HG03139 (cell line): ENCODE results near the gene PHTF1.
"Not testable (repeated sequence)": the region's sequence is repeated elsewhere in the genome, so short reads cannot be mapped to it uniquely, and the experiment has no call there.

ENCODE experiments used
- ATAC-seq: cut with Tn5 transposase; IDR thresholded peaks from one replicate; pipeline ENCODE4 v1.9.1; 2021; ENCODE audit not compliant: unreplicated experiment

PHTF1 gene

GRCh38 chr1:113732802-113733201 lies 26.5 kb downstream of the PHTF1 start:
- no peak for ATAC-seq

GRCh38 chr1:113721010-113721409 lies 38.3 kb downstream of the PHTF1 start:
- ATAC-seq: no peak

GRCh38 chr1:113718621-113719020 lies 40.7 kb downstream of the PHTF1 start:
- ATAC-seq: not testable (repeated sequence)

- not testable (repeated sequence) for ATAC-seq
Observed at GRCh38 chr1:113717506-113717905, 41.8 kb downstream of the PHTF1 start.

- ATAC-seq: no peak
Observed at GRCh38 chr1:113714606-113715269, 44.5 kb downstream of the PHTF1 start.

- ATAC-seq: no peak
Observed at GRCh38 chr1:113701429-113701828, 57.9 kb downstream of the PHTF1 start.

GRCh38 chr1:113694910-113695309 lies 64.4 kb downstream of the PHTF1 start:
- no peak for ATAC-seq

- ATAC-seq: no peak
Observed at GRCh38 chr1:113692824-113693431, 66.4 kb downstream of the PHTF1 start.

- no peak for ATAC-seq
Observed at GRCh38 chr1:113692342-113692741, 66.9 kb downstream of the PHTF1 start.

GRCh38 chr1:113691184-113691583 lies 68.1 kb downstream of the PHTF1 start:
- no peak for ATAC-seq

GRCh38 chr1:113686891-113687618 lies 72.2 kb downstream of the PHTF1 start:
- no peak for ATAC-seq

GRCh38 chr1:113684153-113684541 lies 75.1 kb downstream of the PHTF1 start:
- ATAC-seq: no peak

GRCh38 chr1:113683384-113684152 lies 75.7 kb downstream of the PHTF1 start:
- ATAC-seq: no peak

- ATAC-seq: no peak
Observed at GRCh38 chr1:113681596-113682337, 77.5 kb downstream of the PHTF1 start.

- no peak for ATAC-seq
Observed at GRCh38 chr1:113678159-113678469, 81.2 kb downstream of the PHTF1 start.

GRCh38 chr1:113677250-113678158 lies 81.8 kb downstream of the PHTF1 start:
- ATAC-seq: no peak

- no peak for ATAC-seq
Observed at GRCh38 chr1:113676524-113676923, 82.8 kb downstream of the PHTF1 start.

GRCh38 chr1:113675302-113675701 lies 84.0 kb downstream of the PHTF1 start:
- no peak for ATAC-seq

GRCh38 chr1:113674591-113674990 lies 84.7 kb downstream of the PHTF1 start:
- no peak for ATAC-seq

GRCh38 chr1:113672491-113672890 lies 86.8 kb downstream of the PHTF1 start:
- no peak for ATAC-seq
